Measurements from ENCODE around the gene MEGF6.

The MEGF6 gene

GRCh38 chr1:3618531-3618880 lies 7.2 kb upstream of the MEGF6 start:
- Histone ChIP-seq H4K20me1 (ENCODE audit: control insufficient read depth, insufficient read depth, low read depth, low read length) (no peaks in the 10 kb centered on the region), H3K27ac (ENCODE audit: low read depth, low read length) (no peak overlapping the region), H3K4me2 (ENCODE audit: low read length) (no peak overlapping the region), H3K4me1 (ENCODE audit: control insufficient read depth, low read length) (0 out of 2 replicates have a peak, but pooled peaks cover 3% of the 10 kb centered on the region), H3F3A (ENCODE audit: control insufficient read depth, insufficient read depth) (0 out of 2 replicates have a peak, but pooled peaks cover 2% of the 10 kb centered on the region), H3K36me3 (ENCODE audit: control insufficient read depth, low read length) (no peaks in the 10 kb centered on the region), H3K9me2 (replicated peaks; ENCODE audit: control insufficient read depth, low read length) (no peaks in the 10 kb centered on the region), H3K79me2 (ENCODE audit: control insufficient read depth, low read length) (no peaks in the 10 kb centered on the region), H3K4me3 (ENCODE audit: low read length) (no peak overlapping the region), H3K9me3 (ENCODE audit: control insufficient read depth, insufficient read depth, low read length) (no peaks in the 10 kb centered on the region), H3K27me3 (ENCODE audit: control insufficient read depth, low read length) (peaks cover 16% of the 10 kb centered on the region)
- TF ChIP-seq EZH2phosphoT487 (IDR thresholded peaks at IDR 0.05; ENCODE audit: borderline replicate concordance, low read length) = no peak
- TF ChIP-seq, protein P1, sequence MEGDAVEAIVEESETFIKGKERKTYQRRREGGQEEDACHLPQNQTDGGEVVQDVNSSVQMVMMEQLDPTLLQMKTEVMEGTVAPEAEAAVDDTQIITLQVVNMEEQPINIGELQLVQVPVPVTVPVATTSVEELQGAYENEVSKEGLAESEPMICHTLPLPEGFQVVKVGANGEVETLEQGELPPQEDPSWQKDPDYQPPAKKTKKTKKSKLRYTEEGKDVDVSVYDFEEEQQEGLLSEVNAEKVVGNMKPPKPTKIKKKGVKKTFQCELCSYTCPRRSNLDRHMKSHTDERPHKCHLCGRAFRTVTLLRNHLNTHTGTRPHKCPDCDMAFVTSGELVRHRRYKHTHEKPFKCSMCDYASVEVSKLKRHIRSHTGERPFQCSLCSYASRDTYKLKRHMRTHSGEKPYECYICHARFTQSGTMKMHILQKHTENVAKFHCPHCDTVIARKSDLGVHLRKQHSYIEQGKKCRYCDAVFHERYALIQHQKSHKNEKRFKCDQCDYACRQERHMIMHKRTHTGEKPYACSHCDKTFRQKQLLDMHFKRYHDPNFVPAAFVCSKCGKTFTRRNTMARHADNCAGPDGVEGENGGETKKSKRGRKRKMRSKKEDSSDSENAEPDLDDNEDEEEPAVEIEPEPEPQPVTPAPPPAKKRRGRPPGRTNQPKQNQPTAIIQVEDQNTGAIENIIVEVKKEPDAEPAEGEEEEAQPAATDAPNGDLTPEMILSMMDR (IDR thresholded peaks at IDR 0.05; ENCODE audit: low read depth, low read length, poor library complexity, severe bottlenecking) = no peak

DNA sequence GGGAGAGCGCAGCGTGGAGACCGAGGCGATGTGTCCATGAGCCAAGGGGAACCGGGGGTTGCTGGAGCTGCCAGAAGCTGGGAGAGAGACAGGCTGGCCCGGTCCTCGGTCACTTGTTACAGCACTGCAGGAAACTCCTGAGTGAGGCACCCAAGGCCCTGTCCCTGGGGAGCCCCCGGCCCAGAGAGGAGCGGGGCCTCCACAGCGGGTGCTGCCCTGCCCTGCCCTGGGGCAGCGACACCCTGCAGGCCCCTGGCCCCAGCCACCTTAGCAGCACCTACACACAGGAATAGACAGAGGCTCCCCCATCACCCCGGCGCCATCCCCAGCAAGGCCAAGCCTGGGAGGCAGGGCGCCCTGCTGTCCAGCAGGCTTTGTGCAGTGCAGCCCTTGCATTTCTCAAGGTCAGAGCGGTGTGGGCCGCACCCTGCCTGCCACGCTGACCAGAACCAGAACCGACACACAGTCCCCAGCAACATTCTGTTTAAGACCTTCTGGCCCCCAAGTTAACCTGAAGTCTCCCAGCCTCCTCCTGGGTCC lies 6.6 kb upstream of the MEGF6 start:
- H3F3A ChIP-seq (ENCODE audit: control insufficient read depth, insufficient read depth) = 0 out of 2 replicates have a peak, but pooled peaks cover 2% of the 10 kb centered on the region
- H4K20me1 ChIP-seq (ENCODE audit: control insufficient read depth, insufficient read depth, low read depth, low read length) = no peaks in the 10 kb centered on the region
- H3K4me2 ChIP-seq (ENCODE audit: low read length) = no peak overlapping the region
- peaks cover 22% of the 10 kb centered on the region for H3K27me3 ChIP-seq (ENCODE audit: control insufficient read depth, low read length)
- TF ChIP-seq EZH2phosphoT487 (IDR thresholded peaks at IDR 0.05; ENCODE audit: borderline replicate concordance, low read length) = no peak
- TF ChIP-seq, protein P1 (IDR thresholded peaks at IDR 0.05; ENCODE audit: low read depth, low read length, poor library complexity, severe bottlenecking) = no peak
- no peaks in the 10 kb centered on the region for H3K36me3 ChIP-seq (ENCODE audit: control insufficient read depth, low read length)
- H3K4me3 ChIP-seq (ENCODE audit: low read length) = no peak overlapping the region
- H3K9me3 ChIP-seq (ENCODE audit: control insufficient read depth, insufficient read depth, low read length) = no peaks in the 10 kb centered on the region
- H3K27ac ChIP-seq (ENCODE audit: low read depth, low read length) = no peak overlapping the region
- 0 out of 2 replicates have a peak, but pooled peaks cover 3% of the 10 kb centered on the region for H3K4me1 ChIP-seq (ENCODE audit: control insufficient read depth, low read length)
- no peaks in the 10 kb centered on the region for H3K79me2 ChIP-seq (ENCODE audit: control insufficient read depth, low read length)
- no peaks in the 10 kb centered on the region for H3K9me2 ChIP-seq (replicated peaks; ENCODE audit: control insufficient read depth, low read length)

GRCh38 chr1:3616861-3617260 lies 5.6 kb upstream of the MEGF6 start:
- H3K27me3 ChIP-seq (ENCODE audit: control insufficient read depth, low read length) = peaks cover 30% of the 10 kb centered on the region
- TF ChIP-seq EZH2phosphoT487 (IDR thresholded peaks at IDR 0.05; ENCODE audit: borderline replicate concordance, low read length) = no peak
- TF ChIP-seq, protein P1 (IDR thresholded peaks at IDR 0.05; ENCODE audit: low read depth, low read length, poor library complexity, severe bottlenecking) = no peak
- no peaks in the 10 kb centered on the region for H3K36me3 ChIP-seq (ENCODE audit: control insufficient read depth, low read length)
- H3K4me3 ChIP-seq (ENCODE audit: low read length) = no peak overlapping the region
- 0 out of 2 replicates have a peak, but pooled peaks cover 2% of the 10 kb centered on the region for H3F3A ChIP-seq (ENCODE audit: control insufficient read depth, insufficient read depth)
- H4K20me1 ChIP-seq (ENCODE audit: control insufficient read depth, insufficient read depth, low read depth, low read length) = no peaks in the 10 kb centered on the region
- no peaks in the 10 kb centered on the region for H3K9me3 ChIP-seq (ENCODE audit: control insufficient read depth, insufficient read depth, low read length)
- no peak overlapping the region for H3K27ac ChIP-seq (ENCODE audit: low read depth, low read length)
- no peak overlapping the region for H3K4me2 ChIP-seq (ENCODE audit: low read length)
- peaks cover 3% of the 10 kb centered on the region; the same call in 1 of the 2 replicates for H3K4me1 ChIP-seq (ENCODE audit: control insufficient read depth, low read length)
- no peaks in the 10 kb centered on the region for H3K9me2 ChIP-seq (replicated peaks; ENCODE audit: control insufficient read depth, low read length)
- H3K79me2 ChIP-seq (ENCODE audit: control insufficient read depth, low read length) = no peaks in the 10 kb centered on the region
